Activated naive CD4-positive, alpha-beta T cell treated with anti-CD3 and anti-CD28 coated beads, Interleukin-2, amount 10 ng/mL, durations not matched to agents 7 days and 5 days (primary cell): ENCODE measurements around the gene JAK1.

Experiments used
- CTCF ChIA-PET: fragments of 350-600 bp; sonication (Branson Sonifier 250); formaldehyde crosslinking; loops from one replicate; lab custom pipeline; 2021; ENCODE audit warnings: antibody characterized with exemption; lab: Charles Lee
- DNase-seq: peaks from one replicate; pipeline ENCODE4 v3.0.0-alpha.2; 2020
- H3K27ac Mint-ChIP-seq: one replicate; pipeline ENCODE4 v1.8.0; 2021; ENCODE audit warnings: mild to moderate bottlenecking, moderate library complexity, mixed read lengths
- H3K27me3 Mint-ChIP-seq: one replicate; pipeline ENCODE4 v1.8.0; 2021; ENCODE audit warnings: mild to moderate bottlenecking, mixed read lengths
- H3K36me3 Mint-ChIP-seq: one replicate; pipeline ENCODE4 v1.8.0; 2021; ENCODE audit warnings: mixed read lengths
- H3K4me1 Mint-ChIP-seq: one replicate; pipeline ENCODE4 v1.8.0; 2021; ENCODE audit warnings: mixed read lengths
- H3K4me3 Mint-ChIP-seq: one replicate; pipeline ENCODE4 v1.8.0; 2021; ENCODE audit warnings: mild to moderate bottlenecking, moderate library complexity, mixed read lengths
- H3K9me3 Mint-ChIP-seq: one replicate; pipeline ENCODE4 v1.8.0; 2021; ENCODE audit warnings: mixed read lengths

The JAK1 gene

GRCh38 chr1:64894438-64895196 is 71.7 kb downstream of the JAK1 start:
- Mint-ChIP-seq H3K4me1 (peaks cover 71% of the 10 kb centered on the region), H3K27ac (no peak overlapping the region), H3K27me3 (no peaks in the 10 kb centered on the region), H3K9me3 (no peaks in the 10 kb centered on the region), H3K4me3 (no peak overlapping the region), H3K36me3 (peaks cover 3% of the 10 kb centered on the region)
- CTCF ChIA-PET: interaction anchor here (0.6 to 1.3 kb wide), 3 partner anchors 14 to 1831 kb away, joined by 3 to 4 read pairs (median 3); no protein-coding TSS in a partner anchor
- no peak for DNase-seq

GRCh38 chr1:64893921-64894320 is 72.4 kb downstream of the JAK1 start:
- H3K9me3 Mint-ChIP-seq: no peaks in the 10 kb centered on the region
- H3K4me3 Mint-ChIP-seq: no peak overlapping the region
- peaks cover 2% of the 10 kb centered on the region for H3K36me3 Mint-ChIP-seq
- DNase-seq: no peak
- no peaks in the 10 kb centered on the region for H3K27me3 Mint-ChIP-seq
- CTCF ChIA-PET: interaction anchor here (1.3 kb wide), 1 partner anchor 14 kb away, joined by 3 read pairs; no protein-coding TSS in a partner anchor
- H3K27ac Mint-ChIP-seq: no peak overlapping the region
- peaks cover 72% of the 10 kb centered on the region for H3K4me1 Mint-ChIP-seq

GRCh38 chr1:64892576-64893573 is 73.5 kb downstream of the JAK1 start:
- H3K9me3 Mint-ChIP-seq: no peaks in the 10 kb centered on the region
- H3K27ac Mint-ChIP-seq: no peak overlapping the region
- peaks cover 2% of the 10 kb centered on the region for H3K36me3 Mint-ChIP-seq
- DNase-seq: no peak
- no peaks in the 10 kb centered on the region for H3K27me3 Mint-ChIP-seq
- H3K4me3 Mint-ChIP-seq: no peak overlapping the region
- H3K4me1 Mint-ChIP-seq: peaks cover 78% of the 10 kb centered on the region
- CTCF ChIA-PET: interaction anchor here (0.5 to 1.3 kb wide), 2 partner anchors 16 to 224 kb away, joined by 3 read pairs; no protein-coding TSS in a partner anchor

GRCh38 chr1:64891448-64891825 is 74.9 kb downstream of the JAK1 start:
- Mint-ChIP-seq H3K27ac (peak overlapping the region; percentile 2), H3K4me3 (no peak overlapping the region), H3K4me1 (peaks cover 82% of the 10 kb centered on the region), H3K36me3 (peaks cover 2% of the 10 kb centered on the region), H3K27me3 (no peaks in the 10 kb centered on the region), H3K9me3 (no peaks in the 10 kb centered on the region)
- CTCF ChIA-PET: no interaction called here
- no peak for DNase-seq

GRCh38 chr1:64890699-64891447 is 75.5 kb downstream of the JAK1 start:
- H3K9me3 Mint-ChIP-seq: no peaks in the 10 kb centered on the region
- no peak for DNase-seq
- H3K27ac Mint-ChIP-seq: no peak overlapping the region
- H3K27me3 Mint-ChIP-seq: no peaks in the 10 kb centered on the region
- H3K4me1 Mint-ChIP-seq: peaks cover 81% of the 10 kb centered on the region
- CTCF ChIA-PET: no interaction called here
- H3K4me3 Mint-ChIP-seq: no peak overlapping the region
- H3K36me3 Mint-ChIP-seq: peaks cover 2% of the 10 kb centered on the region

- no peak overlapping the region for H3K4me3 Mint-ChIP-seq
- CTCF ChIA-PET: interaction anchor here (1.2 kb wide), 1 partner anchor 10 kb away, joined by 3 read pairs; no protein-coding TSS in a partner anchor
- DNase-seq: no peak
- no peaks in the 10 kb centered on the region for H3K27me3 Mint-ChIP-seq
- H3K27ac Mint-ChIP-seq: no peak overlapping the region
- H3K9me3 Mint-ChIP-seq: no peaks in the 10 kb centered on the region
- H3K36me3 Mint-ChIP-seq: peaks cover 17% of the 10 kb centered on the region
- H3K4me1 Mint-ChIP-seq: peaks cover 63% of the 10 kb centered on the region
These were observed 78.6 kb downstream of the JAK1 start for GRCh38 chr1:64887689-64888217.

- H3K9me3 Mint-ChIP-seq: no peaks in the 10 kb centered on the region
- H3K27ac Mint-ChIP-seq: no peak overlapping the region
- no peaks in the 10 kb centered on the region for H3K27me3 Mint-ChIP-seq
- no peak overlapping the region for H3K4me3 Mint-ChIP-seq
- H3K36me3 Mint-ChIP-seq: peaks cover 23% of the 10 kb centered on the region
- no peak for DNase-seq
- H3K4me1 Mint-ChIP-seq: peaks cover 57% of the 10 kb centered on the region
- CTCF ChIA-PET: interaction anchor here (1.2 kb wide), 1 partner anchor 11 kb away, joined by 3 read pairs; no protein-coding TSS in a partner anchor
These were observed 79.5 kb downstream of the JAK1 start for GRCh38 chr1:64886877-64887276.

GRCh38 chr1:64885648-64886047 is 80.7 kb downstream of the JAK1 start:
- Mint-ChIP-seq H3K36me3 (peaks cover 31% of the 10 kb centered on the region), H3K27ac (no peak overlapping the region), H3K27me3 (no peaks in the 10 kb centered on the region), H3K4me1 (peaks cover 52% of the 10 kb centered on the region), H3K4me3 (no peak overlapping the region), H3K9me3 (no peaks in the 10 kb centered on the region)
- CTCF ChIA-PET: no interaction called here
- no peak for DNase-seq

GRCh38 chr1:64884261-64885040 is 81.9 kb downstream of the JAK1 start:
- Mint-ChIP-seq H3K4me3 (no peak overlapping the region), H3K27ac (no peak overlapping the region), H3K27me3 (no peaks in the 10 kb centered on the region), H3K36me3 (peaks cover 35% of the 10 kb centered on the region), H3K4me1 (peaks cover 41% of the 10 kb centered on the region), H3K9me3 (no peaks in the 10 kb centered on the region)
- DNase-seq: no peak
- CTCF ChIA-PET: no interaction called here

- no peak for DNase-seq
- peaks cover 46% of the 10 kb centered on the region for H3K4me1 Mint-ChIP-seq
- no peaks in the 10 kb centered on the region for H3K27me3 Mint-ChIP-seq
- CTCF ChIA-PET: no interaction called here
- H3K4me3 Mint-ChIP-seq: no peak overlapping the region
- H3K27ac Mint-ChIP-seq: no peak overlapping the region
- no peaks in the 10 kb centered on the region for H3K9me3 Mint-ChIP-seq
- H3K36me3 Mint-ChIP-seq: peaks cover 50% of the 10 kb centered on the region
These were observed 83.6 kb downstream of the JAK1 start for GRCh38 chr1:64882574-64883255.

- Mint-ChIP-seq H3K27ac (no peak overlapping the region), H3K9me3 (no peaks in the 10 kb centered on the region), H3K4me3 (no peak overlapping the region), H3K36me3 (peaks cover 60% of the 10 kb centered on the region), H3K4me1 (peaks cover 49% of the 10 kb centered on the region), H3K27me3 (no peaks in the 10 kb centered on the region)
- CTCF ChIA-PET: interaction anchor here (0.6 to 1.2 kb wide), 2 partner anchors 32 to 194 kb away, joined by 3 read pairs; no protein-coding TSS in a partner anchor
- DNase-seq: no peak
These were observed 85.1 kb downstream of the JAK1 start for GRCh38 chr1:64881281-64881680.

- Mint-ChIP-seq H3K27ac (no peak overlapping the region), H3K9me3 (no peaks in the 10 kb centered on the region), H3K36me3 (peaks cover 66% of the 10 kb centered on the region), H3K27me3 (no peaks in the 10 kb centered on the region), H3K4me3 (no peak overlapping the region), H3K4me1 (peaks cover 52% of the 10 kb centered on the region)
- DNase-seq: no peak
- CTCF ChIA-PET: no interaction called here
These were observed 85.9 kb downstream of the JAK1 start for GRCh38 chr1:64880449-64880848.
